Fibroblast of gingiva (primary cell): ENCODE measurements around the gene SUSD6.

ENCODE experiments used
- DNase-seq: peaks from one replicate; pipeline ENCODE4 v3.0.0-alpha.2; 2011; ENCODE audit warnings: low read depth

SUSD6 gene, protein sequence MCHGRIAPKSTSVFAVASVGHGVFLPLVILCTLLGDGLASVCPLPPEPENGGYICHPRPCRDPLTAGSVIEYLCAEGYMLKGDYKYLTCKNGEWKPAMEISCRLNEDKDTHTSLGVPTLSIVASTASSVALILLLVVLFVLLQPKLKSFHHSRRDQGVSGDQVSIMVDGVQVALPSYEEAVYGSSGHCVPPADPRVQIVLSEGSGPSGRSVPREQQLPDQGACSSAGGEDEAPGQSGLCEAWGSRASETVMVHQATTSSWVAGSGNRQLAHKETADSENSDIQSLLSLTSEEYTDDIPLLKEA

DNA sequence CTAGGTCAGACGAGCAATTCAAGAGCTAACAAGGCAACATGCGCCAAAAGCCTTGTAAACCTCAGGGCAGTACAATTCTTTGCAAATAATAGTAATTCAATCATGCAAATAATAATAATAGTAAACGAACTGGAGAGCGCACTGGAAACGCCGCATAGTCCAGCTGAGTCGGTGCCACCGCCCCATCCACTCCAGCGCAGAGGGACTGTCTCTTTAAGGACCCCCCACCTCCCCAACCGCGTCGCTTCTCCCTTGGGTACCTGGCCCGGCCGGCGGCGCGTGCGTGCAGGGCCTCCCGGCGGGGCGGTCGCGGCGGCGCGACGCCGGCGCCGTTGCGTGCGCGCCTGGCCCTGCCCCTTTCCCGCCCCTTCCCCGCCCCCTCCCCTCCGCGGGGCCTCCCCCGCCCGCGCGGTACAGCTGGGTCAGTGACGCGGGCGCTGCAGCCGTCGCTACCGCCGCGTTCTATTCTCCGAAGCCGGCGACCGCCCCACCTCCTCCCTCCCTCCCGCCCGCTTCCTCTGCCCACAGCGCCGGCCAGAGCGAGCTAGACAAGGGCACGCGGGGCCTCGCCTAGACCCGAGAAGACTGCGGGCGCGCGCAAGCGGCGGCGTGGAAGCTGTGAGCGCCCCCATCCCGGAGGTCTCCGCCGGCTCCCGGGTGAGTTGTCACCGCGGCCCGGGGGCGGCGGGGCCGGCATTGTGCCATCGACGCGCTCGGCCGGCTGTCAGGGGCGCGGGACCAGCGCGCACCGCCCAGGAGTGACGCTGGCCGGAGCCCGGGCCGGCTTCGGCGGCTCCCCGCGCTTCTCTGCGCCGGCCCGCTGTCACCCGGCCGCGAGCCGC lies at the start of gene SUSD6:
TSS of gene SUSD6 (plus strand) at position 425 of the 842 bp plus-strand sequence. CDS start 46,997 bp downstream, outside the sequence.
- DNase-seq, result peak; percentile 91

DNA sequence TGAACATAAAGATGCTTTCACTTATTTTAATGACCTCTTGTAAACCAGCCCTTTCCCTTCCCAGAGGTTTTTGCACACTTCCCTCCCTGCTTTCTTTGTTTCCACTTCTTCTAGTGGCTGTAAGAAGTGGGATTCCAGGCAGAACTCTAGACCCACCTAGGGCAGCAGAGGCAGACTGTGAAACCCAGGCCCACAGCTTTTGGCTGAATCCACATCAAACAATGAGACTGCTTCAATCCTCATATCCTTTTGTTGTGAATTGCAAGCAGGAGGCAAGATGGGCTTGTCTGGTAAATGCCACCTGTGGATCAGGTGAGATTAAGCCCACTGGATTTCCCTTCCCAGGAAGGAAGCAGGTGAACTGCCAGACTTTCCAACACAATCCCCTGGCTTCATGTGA lies 49.5 kb upstream of the SUSD6 start:
- no peak for DNase-seq

GRCh38 chr14:69567563-69567962 lies 43.8 kb upstream of the SUSD6 start:
- DNase-seq, result no peak

DNA sequence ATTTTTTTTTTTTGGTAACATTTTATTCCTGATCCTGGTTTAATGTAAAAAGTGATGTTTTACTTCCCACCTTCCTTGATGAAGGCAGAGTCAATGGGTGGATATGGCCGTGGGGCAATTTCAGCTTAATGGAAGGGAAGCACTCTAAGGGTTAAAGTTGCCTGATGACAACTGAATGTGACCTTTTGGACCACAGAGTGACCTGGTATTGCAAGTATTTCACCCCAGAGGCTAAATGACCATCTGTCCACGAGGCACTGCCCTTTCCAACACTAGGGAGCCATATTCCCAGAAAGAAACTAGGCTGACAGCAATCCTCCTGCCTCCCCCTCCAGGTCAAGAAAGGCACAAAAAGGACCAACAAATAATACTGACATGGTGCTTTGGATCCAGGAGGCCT lies 41.5 kb upstream of the SUSD6 start:
- DNase-seq, result no peak

DNA sequence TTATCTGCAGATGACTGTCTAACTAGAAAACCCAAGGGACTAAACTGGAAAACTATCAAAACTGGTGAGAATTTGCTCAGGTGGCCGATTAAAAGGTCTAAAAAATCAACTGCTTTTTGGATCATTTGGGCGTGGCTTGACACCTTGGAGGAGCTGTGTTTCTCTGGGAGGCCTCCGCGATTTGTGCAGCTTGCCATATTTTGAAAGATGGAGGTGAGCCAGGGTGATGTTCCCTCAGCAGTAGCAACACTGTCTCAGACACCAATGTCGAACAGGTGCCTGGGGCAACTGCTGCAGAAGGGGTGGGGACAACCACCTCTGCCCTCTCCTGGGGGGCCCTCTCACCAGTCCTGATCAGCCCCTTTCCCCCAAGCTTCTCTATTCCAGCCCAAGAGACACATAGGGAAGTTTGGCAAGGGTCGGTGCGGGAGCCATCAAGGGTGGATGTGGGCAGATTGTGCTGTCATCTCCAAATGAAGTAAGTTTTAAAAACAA lies 40.5 kb upstream of the SUSD6 start:
- DNase-seq, result no peak

- no peak for DNase-seq
Observed at GRCh38 chr14:69571449-69572029, 39.9 kb upstream of the SUSD6 start.

GRCh38 chr14:69572030-69572840 lies 39.2 kb upstream of the SUSD6 start:
- DNase-seq, result no peak

- no peak for DNase-seq
Observed at GRCh38 chr14:69572841-69573135, 38.6 kb upstream of the SUSD6 start.

DNA sequence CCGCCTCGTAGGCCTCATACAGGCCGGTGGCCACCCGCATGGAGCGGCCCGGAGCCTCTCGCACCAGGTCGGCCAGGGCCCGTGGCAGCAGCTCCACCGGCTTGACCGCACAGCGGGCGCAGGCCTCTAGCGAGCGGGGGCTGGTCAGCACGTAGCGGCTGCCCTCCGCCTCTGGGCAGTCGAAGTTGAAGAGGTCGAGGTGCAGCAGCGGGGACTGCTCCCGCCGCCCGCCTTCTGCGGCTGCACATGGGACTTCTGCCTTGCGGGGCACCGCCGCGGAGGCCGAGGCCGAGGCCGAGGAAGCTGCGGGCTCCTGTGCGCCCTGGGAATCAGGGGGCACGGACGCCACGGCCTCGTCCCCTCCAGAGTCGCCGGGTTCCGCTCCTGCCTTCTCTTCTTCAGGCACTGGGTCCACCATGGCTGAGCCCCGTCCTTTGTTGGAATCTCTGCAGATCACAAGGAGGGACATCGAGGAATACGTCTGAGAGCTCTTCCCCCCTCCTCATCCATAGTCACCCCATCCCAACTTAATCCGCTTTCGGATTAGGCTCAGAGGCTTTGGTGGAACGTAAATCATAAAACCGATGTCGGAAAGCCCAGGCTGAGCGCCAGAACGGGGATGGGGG lies 38.1 kb upstream of the SUSD6 start:
- no peak for DNase-seq

DNA sequence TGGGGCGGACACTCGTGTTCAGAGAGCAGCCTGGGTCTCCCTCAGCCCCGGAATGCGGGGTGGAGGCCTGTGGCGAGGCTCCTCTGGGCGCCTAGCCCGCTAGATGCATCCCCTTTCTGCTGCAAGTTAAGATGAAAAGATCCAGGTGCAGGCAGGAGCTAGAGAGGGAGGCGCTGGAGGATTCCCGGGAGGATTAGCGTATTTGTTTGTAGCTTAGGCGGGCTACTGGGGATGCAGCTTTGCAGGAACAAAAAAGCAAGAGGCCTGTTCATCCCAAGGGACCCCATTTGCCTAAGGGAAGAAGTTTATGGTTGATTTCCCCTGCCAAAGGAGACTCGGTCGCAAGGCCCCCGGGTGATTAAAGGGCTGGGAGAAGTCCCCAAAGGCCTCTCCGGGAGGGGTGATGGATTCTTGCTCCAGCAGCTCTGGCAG lies 37.5 kb upstream of the SUSD6 start:
- no peak for DNase-seq

DNA sequence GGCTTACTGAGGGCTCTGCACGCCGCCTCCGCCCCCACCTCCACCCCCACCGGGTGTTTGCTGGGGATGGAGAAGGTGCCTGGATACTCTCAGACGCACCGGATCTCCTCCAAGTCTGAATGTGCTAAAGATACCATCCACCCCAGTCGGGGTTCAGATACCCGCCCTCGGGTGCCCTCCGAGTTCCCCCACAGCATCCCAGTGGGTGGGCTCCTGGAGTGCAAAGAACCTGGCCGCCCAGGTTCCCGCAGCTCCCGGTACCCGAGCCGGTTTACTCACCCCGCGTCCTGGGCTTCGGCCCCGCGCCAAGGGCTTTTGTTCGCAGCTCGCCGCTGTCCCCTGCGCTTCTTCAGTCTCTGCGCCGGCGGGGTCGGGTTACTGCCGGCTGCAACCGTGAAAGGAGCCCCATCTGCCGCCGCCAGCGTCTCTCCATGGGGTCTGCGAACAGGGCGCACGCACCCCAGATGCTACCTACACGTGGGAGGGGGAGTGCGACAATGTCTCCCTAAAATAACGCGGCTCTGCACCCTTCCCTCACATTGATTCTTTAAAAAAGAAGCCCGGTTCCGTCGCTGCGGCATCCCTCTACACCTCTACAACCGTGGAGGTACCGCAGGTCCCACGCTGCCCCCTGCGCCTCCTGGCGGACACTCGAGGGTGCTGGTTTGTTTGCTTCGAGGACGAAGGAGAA lies 37.0 kb upstream of the SUSD6 start, which contains the start of gene CCDC177:
TSS of gene CCDC177 (minus strand) at position 609 of the 691 bp plus-strand sequence. CDS start 1,249 bp downstream, outside the sequence.
- peak; percentile 16 for DNase-seq

GRCh38 chr14:69574954-69575295 lies 36.5 kb upstream of the SUSD6 start:
- no peak for DNase-seq

DNA sequence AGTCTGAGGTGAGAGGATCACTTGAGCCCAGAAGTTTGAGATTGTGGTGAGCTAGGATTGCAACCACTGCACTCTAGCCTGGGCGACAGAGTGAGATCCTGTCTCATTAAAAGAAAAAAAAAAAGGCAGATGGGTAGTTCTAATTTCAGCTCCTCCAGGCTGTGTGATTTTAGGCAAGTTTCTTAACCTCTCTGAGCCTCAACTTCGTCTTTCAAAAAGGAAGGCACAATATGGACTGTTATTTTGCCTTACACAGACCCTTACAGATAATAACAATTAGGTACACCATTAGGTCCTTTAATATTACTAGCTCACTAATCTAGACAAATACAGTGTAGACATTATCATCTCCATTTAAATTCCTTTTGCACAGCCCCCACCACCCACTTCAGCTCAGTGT lies 31.9 kb upstream of the SUSD6 start:
- DNase-seq, result no peak

DNA sequence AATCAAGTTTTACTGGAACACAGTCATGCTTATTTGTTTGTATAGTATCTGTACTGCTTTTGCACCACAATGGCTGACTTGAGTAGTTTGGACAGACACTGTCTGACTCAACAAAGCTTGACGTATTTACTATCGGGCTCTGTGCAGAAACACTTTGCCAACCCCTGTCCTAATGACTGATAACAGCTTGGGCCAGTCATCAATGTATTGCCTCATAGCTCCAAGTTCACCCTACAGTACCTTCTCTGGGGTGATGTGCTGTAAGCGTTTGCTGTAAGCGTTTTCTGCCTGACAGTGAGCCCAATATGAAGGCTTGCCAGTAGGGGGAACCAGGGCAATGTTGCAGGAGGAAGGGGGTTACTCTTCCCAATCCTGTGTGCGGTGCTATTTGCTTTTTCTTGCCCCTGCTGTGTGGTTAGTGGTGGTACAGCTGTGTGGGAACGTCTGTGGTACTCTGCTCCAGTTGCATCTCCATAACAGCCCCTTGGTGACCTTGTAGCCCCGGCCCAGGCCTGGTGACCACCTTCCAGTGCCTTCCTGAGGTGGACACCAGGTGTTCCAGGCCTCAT lies 31.3 kb upstream of the SUSD6 start:
- DNase-seq, result peak; percentile 68

DNA sequence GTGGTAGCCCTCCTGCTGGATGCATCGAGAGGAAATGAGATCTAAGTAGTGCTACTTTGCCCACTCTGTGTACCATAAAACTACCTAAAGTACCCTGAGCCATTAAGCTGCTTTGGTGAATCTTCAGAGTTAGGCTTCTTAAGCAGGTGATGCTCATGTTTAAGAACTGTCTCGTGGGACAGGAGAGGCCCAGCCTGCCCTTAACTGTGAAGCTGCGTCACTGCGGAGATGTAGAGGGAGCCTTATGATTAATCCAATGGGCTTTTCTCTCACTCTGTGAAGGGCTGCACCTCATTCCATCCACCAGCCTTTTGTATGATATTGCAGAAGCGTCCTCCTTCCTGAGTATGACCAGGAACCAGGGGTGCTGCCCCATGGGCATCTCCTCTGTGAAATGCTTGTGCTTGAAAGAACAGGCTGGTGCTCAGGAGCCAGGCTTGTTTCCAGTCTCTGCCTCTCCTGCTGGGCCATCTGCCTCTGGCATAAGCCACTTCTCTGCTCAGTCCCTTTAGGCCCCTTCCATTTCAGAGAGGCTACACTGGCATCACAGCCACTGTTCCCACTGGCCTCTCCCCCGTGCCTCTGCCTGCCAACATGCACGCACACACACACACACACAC lies 30.0 kb upstream of the SUSD6 start:
- DNase-seq, result no peak

GRCh38 chr14:69582212-69582611 lies 29.2 kb upstream of the SUSD6 start:
- DNase-seq, result no peak

DNA sequence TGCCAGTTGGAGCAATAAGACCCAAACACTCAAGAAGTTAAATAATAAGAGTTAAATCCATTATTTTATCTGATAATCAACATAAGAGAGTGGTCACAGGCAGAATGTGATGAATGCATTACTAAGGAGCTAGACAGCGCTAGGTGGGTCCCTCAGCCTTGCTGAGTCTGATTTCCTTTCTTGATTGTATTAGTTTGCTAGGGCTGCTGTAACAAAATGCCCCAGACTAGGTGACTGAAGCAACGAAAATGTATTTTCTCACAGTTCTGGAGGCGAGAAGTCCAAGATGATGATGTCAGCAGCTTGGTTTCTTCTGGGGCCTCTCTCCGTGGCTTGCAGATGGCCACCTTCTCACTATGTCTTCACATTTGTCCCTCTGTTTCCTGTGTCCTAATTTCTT lies 28.6 kb upstream of the SUSD6 start:
- DNase-seq, result no peak

DNA sequence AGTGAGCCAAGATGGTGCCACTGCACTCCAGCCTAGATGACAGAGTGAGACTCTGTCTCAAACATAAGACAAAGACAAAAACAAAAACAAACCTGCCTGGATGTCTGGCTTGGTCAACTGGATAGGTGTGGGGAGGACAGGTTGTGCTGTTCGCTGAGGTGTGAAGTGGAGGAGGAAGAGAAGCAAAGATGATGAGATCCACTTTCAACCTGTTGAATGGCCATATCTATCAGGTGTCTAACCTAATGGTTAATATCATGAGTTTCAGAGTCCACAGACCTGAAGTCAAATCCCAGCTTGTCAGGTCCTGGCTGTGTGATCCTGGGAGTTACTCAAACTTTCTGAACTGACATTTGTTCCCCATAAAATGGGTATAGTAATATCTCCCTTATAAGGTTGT lies 27.0 kb upstream of the SUSD6 start:
- DNase-seq, result no peak

DNA sequence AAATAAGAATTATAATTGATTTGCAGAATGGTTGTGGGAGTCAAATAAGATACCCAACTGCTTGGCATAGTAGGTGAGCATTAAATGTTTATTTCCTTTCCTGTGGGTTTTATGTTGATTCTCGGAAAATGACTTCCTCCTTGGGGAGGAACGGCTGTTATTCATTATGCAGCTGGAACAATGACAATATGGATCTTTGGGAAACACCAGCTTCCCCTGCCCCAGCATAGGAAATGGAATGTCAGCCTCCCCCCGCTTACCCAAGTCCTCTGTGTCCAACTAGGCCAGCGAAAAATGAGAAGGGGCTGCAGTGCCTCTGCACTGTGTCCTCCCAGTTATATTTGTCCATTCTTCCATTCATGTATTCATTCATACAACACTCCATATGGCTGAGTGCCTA lies 25.0 kb upstream of the SUSD6 start:
- peak; percentile 71 for DNase-seq

- DNase-seq, result no peak
Observed at GRCh38 chr14:69587389-69587788, 24.0 kb upstream of the SUSD6 start.
